Measurements from ENCODE around the gene TRANK1. TPM values are rescaled to one million over a fixed set of nuclear protein-coding genes. Genes with fewer than 3 reads are reported as not detected.

Gene TRANK1
- total RNA-seq, 1 donor from 2014 or later, result 4.3 TPM

- peak; percentile 54 for ATAC-seq
Measured at GRCh38 chr3:36843065-36844051, 101.5 kb downstream of the TRANK1 start.

GRCh38 chr3:36842275-36842674 is 102.6 kb downstream of the TRANK1 start:
- ATAC-seq, result no peak

- no peak for ATAC-seq
Measured at GRCh38 chr3:36840453-36840921, 104.4 kb downstream of the TRANK1 start.

- no peak for ATAC-seq
Measured at GRCh38 chr3:36837089-36837488, 107.8 kb downstream of the TRANK1 start.

- no peak for ATAC-seq
Measured at GRCh38 chr3:36833160-36833814, 111.6 kb downstream of the TRANK1 start.

GRCh38 chr3:36832406-36832805 is 112.4 kb downstream of the TRANK1 start:
- ATAC-seq, result no peak

GRCh38 chr3:36827133-36827532 is 117.7 kb downstream of the TRANK1 start:
- ATAC-seq, result no peak

GRCh38 chr3:36826240-36826639 is 118.6 kb downstream of the TRANK1 start:
- no peak for ATAC-seq

- no peak for ATAC-seq
Measured at GRCh38 chr3:36824443-36824842, 120.4 kb downstream of the TRANK1 start.

GRCh38 chr3:36823806-36824205 is 121.0 kb downstream of the TRANK1 start:
- no peak for ATAC-seq

- no peak for ATAC-seq
Measured at GRCh38 chr3:36820083-36820482, 124.8 kb downstream of the TRANK1 start.

GRCh38 chr3:36817806-36818533 is 126.9 kb downstream of the TRANK1 start:
- no peak for ATAC-seq

- no peak for ATAC-seq
Measured at GRCh38 chr3:36815375-36815774, 129.5 kb downstream of the TRANK1 start.

- ATAC-seq, result no peak
Measured at GRCh38 chr3:36814776-36815175, 130.1 kb downstream of the TRANK1 start.

- ATAC-seq, result peak; percentile 17
Measured at GRCh38 chr3:36814066-36814717, 130.7 kb downstream of the TRANK1 start.

- ATAC-seq, result peak; percentile 82
Measured at GRCh38 chr3:36813305-36813704, 131.5 kb downstream of the TRANK1 start.

GRCh38 chr3:36812240-36812639 is 132.6 kb downstream of the TRANK1 start:
- no peak for ATAC-seq

- ATAC-seq, result no peak
Measured at GRCh38 chr3:36811768-36812167, 133.1 kb downstream of the TRANK1 start.

- ATAC-seq, result no peak
Measured at GRCh38 chr3:36804295-36805055, 140.4 kb downstream of the TRANK1 start.

GRCh38 chr3:36803091-36803791 is 141.6 kb downstream of the TRANK1 start:
- ATAC-seq, result no peak

Data from esophagus mucosa (tissue), 1 donor.